NCI-H524 (cell line): Measurements from ENCODE around the gene HOXA3.
A peak's percentile ranks its signal among the peaks of the same experiment; 100 is the strongest.

Experiments
- DNase-seq, 2 experiments: peaks; one replicate each; lab custom pipeline; 2025; lab: John Stamatoyannopoulos, UW

HOXA3 gene

GRCh38 chr7:27115221-27116026, 37.0 kb downstream of the HOXA3 start:
- no peak for DNase-seq

GRCh38 chr7:27114881-27115220, 37.5 kb downstream of the HOXA3 start:
- DNase-seq: no peak

GRCh38 chr7:27113991-27114769, 38.2 kb downstream of the HOXA3 start:
- peak; percentile 58 to 59 for DNase-seq

GRCh38 chr7:27112955-27113949, 39.1 kb downstream of the HOXA3 start:
- peak; percentile 29 to 55 for DNase-seq

- no peak for DNase-seq
Observed at GRCh38 chr7:27112361-27112760, 40.0 kb downstream of the HOXA3 start.

GRCh38 chr7:27111751-27112277, 40.6 kb downstream of the HOXA3 start:
- DNase-seq: no peak

- DNase-seq: no peak
Observed at GRCh38 chr7:27111042-27111750, 41.2 kb downstream of the HOXA3 start.

DNA sequence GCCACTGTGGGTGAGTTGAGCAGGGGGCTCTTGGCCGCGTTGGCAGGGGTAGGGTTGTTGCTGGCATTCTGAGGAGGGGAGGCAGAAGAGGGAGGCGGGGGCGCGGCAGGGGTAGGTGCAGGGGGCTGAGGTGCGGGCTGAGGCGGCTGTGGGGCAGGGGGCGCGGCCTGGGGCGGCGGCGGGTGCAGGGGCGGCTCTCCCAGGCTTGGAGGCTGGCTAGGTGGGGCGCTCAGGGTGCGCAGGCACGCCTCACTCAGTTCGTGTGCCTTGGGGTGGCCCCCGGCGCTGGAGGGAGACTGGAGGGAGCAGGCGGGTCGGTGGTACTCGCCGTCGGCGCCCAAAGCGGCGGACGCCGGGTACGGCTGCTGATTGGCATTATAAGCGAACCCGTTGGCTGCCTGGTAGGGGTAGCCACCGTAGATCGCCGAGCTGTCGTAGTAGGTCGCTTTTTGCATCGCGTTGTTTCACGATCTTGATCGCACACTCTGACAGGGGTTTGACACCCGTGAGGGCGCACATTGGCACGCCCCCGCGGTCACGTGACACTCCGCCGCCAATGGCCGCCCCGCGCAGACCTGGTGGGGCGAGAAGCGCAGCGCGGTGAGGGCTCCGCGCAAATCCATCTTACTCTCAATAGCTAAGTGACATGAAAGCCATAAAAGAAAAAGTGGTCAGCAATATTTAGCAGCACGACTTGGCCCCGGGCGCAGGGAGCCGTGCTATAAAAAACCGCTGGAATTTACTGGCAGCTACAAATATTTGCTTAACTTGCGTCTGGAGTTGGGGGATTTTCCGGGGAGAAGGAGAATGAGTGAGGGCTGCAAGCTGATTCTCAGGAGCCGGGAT, 42.0 kb downstream of the HOXA3 start:
- DNase-seq: no peak

DNA sequence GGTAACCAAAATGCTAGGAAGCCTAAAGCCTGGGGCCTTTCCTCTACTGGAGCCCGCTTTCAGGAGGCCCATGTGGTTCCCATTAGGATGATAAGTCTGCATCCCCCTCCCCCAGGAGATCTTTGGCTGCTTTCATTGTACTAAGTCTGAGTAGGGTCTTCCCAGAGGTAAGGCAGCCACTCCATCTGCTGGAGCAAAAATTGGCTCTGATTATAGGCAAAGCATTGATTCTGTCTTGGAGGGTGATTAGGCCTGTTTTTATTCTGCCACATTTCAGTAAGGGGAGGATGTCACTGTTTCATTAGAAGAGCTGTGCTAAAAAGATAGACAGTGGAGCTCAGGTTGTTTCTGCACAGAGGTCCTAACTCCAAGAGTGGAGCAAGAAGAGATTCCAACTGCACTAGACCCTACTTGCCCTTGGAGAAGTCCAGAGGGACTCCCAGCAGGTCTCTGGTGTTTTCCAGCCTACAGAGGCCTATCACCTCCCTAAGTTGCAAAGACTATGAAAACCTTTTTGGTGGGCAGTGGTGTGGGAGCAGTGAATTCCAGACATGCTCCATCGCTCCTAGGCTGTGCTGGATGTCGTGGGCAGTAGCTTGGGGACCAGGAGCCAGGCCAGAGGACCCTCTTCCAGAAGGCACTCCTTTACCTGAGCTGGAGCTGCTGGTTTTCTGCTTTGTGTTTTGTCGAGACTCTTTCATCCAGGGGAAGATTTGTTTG, 42.8 kb downstream of the HOXA3 start:
- DNase-seq: no peak

DNA sequence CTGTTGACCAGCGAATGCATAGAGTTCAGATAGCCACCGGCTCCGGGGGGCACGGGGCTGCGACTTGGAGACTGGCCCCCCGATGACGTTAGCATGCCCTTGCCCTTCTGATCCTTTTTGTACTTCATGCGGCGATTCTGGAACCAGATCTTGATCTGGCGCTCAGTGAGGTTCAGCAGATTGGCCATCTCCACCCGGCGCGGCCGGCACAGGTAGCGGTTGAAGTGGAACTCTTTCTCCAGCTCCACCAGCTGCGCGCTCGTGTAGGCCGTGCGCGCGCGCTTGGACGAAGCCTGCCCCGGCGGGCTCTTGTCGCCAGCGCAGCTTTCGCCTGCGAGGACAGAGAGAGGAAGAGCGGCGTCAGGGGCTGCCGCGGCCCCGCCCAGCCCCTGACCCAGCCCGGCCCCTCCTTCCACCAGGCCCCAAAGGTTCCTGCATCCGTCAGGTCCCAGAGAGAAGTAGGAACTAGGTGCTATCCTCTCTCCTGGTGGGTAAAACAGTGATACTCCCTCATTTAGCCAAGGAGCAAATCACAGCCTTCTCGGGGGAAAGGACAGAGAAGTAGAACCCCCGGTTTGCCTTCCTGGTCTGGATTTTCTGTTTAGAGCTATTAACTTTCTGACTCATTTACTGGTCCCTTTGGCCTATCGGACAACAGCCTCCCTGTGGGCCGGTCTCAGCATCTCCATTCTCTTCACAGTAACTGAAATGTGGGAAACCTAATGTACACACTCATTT, 43.8 kb downstream of the HOXA3 start:
- DNase-seq: no peak

DNA sequence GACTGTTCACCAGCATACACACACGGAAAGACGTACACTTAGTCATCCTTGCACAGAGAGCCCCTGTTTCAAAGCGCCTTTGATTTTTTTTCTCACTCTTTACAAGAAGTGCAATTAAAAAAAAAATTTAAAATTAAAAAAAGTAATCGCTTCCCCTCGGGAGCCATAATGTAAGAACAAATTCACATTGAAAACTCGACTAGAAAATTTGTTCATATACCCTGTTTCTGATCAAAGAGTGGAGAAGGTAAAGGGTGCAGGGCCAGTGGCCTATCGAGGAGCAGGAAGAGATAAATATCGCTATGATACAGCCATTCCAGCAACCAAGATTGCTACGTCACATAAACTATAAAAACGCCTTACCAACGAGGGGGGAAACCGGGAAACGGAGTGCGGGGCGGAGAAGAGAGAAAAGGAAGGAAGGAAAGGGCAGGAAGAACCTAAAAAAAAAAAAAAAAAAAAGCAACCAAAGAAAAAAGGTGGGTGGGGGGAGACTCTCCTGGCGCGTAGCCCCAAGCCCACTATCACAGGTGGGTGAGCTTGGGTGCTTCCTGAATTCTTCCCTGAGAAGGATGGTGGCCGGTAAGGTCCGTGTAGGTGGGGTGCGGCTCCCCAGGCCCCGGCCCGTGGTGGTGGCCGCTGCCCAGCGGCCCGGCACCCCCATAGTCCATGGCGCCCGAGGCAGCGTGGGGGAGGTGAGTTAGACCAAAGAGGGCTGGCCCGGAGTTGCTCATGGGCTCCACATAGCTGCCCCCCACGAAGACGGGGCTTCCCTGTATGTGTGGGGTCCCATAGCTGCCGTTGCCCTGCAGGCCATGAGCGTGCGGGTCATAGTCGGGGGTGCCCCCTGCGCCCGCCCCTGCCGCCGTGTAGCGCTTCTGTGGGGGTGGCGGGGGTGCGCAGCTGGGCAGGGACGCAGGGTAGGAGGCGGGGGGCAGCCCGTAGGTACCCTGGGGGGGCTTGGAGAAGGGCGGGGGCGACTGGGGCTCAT, 44.7 kb downstream of the HOXA3 start:
- no peak for DNase-seq

- DNase-seq: no peak
Observed at GRCh38 chr7:27106901-27107240, 45.5 kb downstream of the HOXA3 start.

- DNase-seq: peak; percentile 13 to 36
Observed at GRCh38 chr7:27106181-27106900, 46.0 kb downstream of the HOXA3 start.

GRCh38 chr7:27105301-27106031, 46.9 kb downstream of the HOXA3 start:
- DNase-seq: no peak

GRCh38 chr7:27104341-27105058, 47.9 kb downstream of the HOXA3 start:
- DNase-seq: no peak
